OCI-LY3 (cell line): ENCODE measurements around the gene ZDHHC21.

Experiments used
- CTCF ChIP-seq: fragments of 200-600, 300-600 bp; sonication (generic); IDR thresholded peaks from 2 replicates; pipeline ENCODE4 v1.5.1; 2014; ENCODE audit warnings: antibody characterized with exemption, low read length, low read depth
- EZH2phosphoT487 ChIP-seq: fragments of 200-600 bp; shearing (Covaris generic); IDR thresholded peaks from 2 replicates; pipeline ENCODE4 v1.6.1; 2018; ENCODE audit warnings: antibody characterized with exemption, mixed run types, low read depth

- TF ChIP-seq CTCF (peak; percentile 82), EZH2phosphoT487 (no peak)
Observed at GRCh38 chr9:14616188-14616982, 76.8 kb downstream of the ZDHHC21 start.
